Neural cell (in vitro differentiated cells): ENCODE results near the gene MED13L. TPM values are rescaled to one million over a fixed set of nuclear protein-coding genes. Genes with fewer than 3 reads are reported as not detected.

Experiments
- H2AFZ ChIP-seq: fragments of 200-600, 300-800 bp; sonication (generic), shearing (Covaris generic); 2 replicates; pipeline ENCODE4 v1.6.0; 2014; ENCODE audit warnings: low read depth, mild to moderate bottlenecking, antibody characterized with exemption, low read length, moderate library complexity
- H3F3A ChIP-seq: fragments of 200-600 bp; shearing (Covaris generic); 2 replicates; pipeline ENCODE4 v1.6.1; 2016; ENCODE audit warnings: mild to moderate bottlenecking, moderate library complexity, mixed read lengths, antibody characterized with exemption, low read length; ENCODE audit not compliant: insufficient read depth, poor library complexity, severe bottlenecking
- H3K27ac ChIP-seq: fragments of 200-600, 300-800 bp; sonication (generic), shearing (Covaris generic); 2 replicates; pipeline ENCODE4 v1.5.1; 2014; ENCODE audit warnings: mild to moderate bottlenecking, low read length, moderate library complexity
- H3K27me3 ChIP-seq: fragments of 300-800, 200-600 bp; sonication (generic), shearing (Covaris generic); 2 replicates; pipeline ENCODE4 v1.6.0; 2014; ENCODE audit warnings: mild to moderate bottlenecking, low read depth, low read length, moderate library complexity; ENCODE audit not compliant: insufficient read depth
- H3K36me3 ChIP-seq: fragments of 300-800, 200-600 bp; sonication (generic), shearing (Covaris generic); 2 replicates; pipeline ENCODE4 v1.5.1; 2014; ENCODE audit warnings: mild to moderate bottlenecking, antibody characterized with exemption, low read length, moderate library complexity; ENCODE audit not compliant: insufficient read depth
- H3K4me2 ChIP-seq: fragments of 300-800, 200-600 bp; sonication (generic), shearing (Covaris generic); 2 replicates; pipeline ENCODE4 v1.6.0; 2014; ENCODE audit warnings: mild to moderate bottlenecking, low read length
- H3K4me3 ChIP-seq: fragments of 300-800, 200-600 bp; sonication (generic), shearing (Covaris generic); 2 replicates; pipeline ENCODE4 v1.5.1; 2014; ENCODE audit warnings: mild to moderate bottlenecking, low read length, moderate library complexity
- H3K79me2 ChIP-seq: fragments of 200-600 bp; shearing (Covaris generic); replicated peaks from 2 replicates; pipeline ENCODE4 v1.6.0; 2014; ENCODE audit warnings: mild to moderate bottlenecking, low read length, moderate library complexity; ENCODE audit not compliant: insufficient read depth
- H3K9ac ChIP-seq: fragments of 300-800, 200-600 bp; sonication (generic), shearing (Covaris generic); 2 replicates; pipeline ENCODE4 v1.6.1; 2016; ENCODE audit warnings: mild to moderate bottlenecking, low read length, mixed read lengths
- H3K9me2 ChIP-seq: fragments of 200-600 bp; shearing (Covaris generic); 2 replicates; pipeline ENCODE4 v1.6.1; 2016; ENCODE audit warnings: mild to moderate bottlenecking, low read length, mixed read lengths; ENCODE audit not compliant: insufficient read depth
- H3K9me3 ChIP-seq: fragments of 200-600, 300-800 bp; sonication (generic), shearing (Covaris generic); 2 replicates; pipeline ENCODE4 v1.6.1; 2016; ENCODE audit warnings: mild to moderate bottlenecking, mixed run types, low read length, moderate library complexity, mixed read lengths
- H4K20me1 ChIP-seq: fragments of 200-600 bp; shearing (Covaris generic); 2 replicates; pipeline ENCODE4 v1.6.1; 2016; ENCODE audit warnings: mild to moderate bottlenecking, mixed run types; ENCODE audit not compliant: insufficient read depth
- CTCF ChIP-seq: fragments of 450-650 bp; IDR thresholded peaks from 2 replicates; pipeline ENCODE4 v1.5.1; 2014; ENCODE audit warnings: antibody characterized with exemption, mild to moderate bottlenecking, moderate library complexity; ENCODE audit not compliant: poor library complexity, severe bottlenecking
- EP300 ChIP-seq: fragments of 450-650 bp; conservative IDR thresholded peaks from 2 replicates; pipeline ENCODE4 v1.6.1; 2014; ENCODE audit warnings: antibody characterized with exemption, mild to moderate bottlenecking, moderate library complexity; ENCODE audit not compliant: poor library complexity, severe bottlenecking
- EZH2 ChIP-seq: fragments of 200-600, 300-800 bp; shearing (Covaris generic), sonication (generic); IDR thresholded peaks from 2 replicates; pipeline ENCODE4 v1.6.1; 2014; ENCODE audit warnings: antibody characterized with exemption, low read length, borderline replicate concordance, mild to moderate bottlenecking; ENCODE audit not compliant: insufficient read depth, poor library complexity, severe bottlenecking
- MXI1 ChIP-seq: fragments of 450-650 bp; conservative IDR thresholded peaks from 2 replicates; pipeline ENCODE4 v1.6.1; 2014; ENCODE audit warnings: antibody characterized with exemption, mild to moderate bottlenecking; ENCODE audit not compliant: poor library complexity, severe bottlenecking
- POLR2AphosphoS5 ChIP-seq: IDR thresholded peaks from 2 replicates; pipeline ENCODE4 v1.6.1; 2012
- RAD21 ChIP-seq: fragments of 450-650 bp; conservative IDR thresholded peaks from 2 replicates; pipeline ENCODE4 v1.6.1; 2014; ENCODE audit warnings: antibody characterized with exemption, mild to moderate bottlenecking, moderate library complexity
- REST ChIP-seq: IDR thresholded peaks from 2 replicates; pipeline ENCODE4 v1.6.1; 2012; ENCODE audit warnings: borderline replicate concordance
- SMC3 ChIP-seq: fragments of 450-650 bp; conservative IDR thresholded peaks from 2 replicates; pipeline ENCODE4 v1.6.1; 2014; ENCODE audit warnings: antibody characterized with exemption, mild to moderate bottlenecking, moderate library complexity; ENCODE audit not compliant: poor library complexity
- TAF1 ChIP-seq: IDR thresholded peaks from 2 replicates; pipeline ENCODE4 v1.6.1; 2012; ENCODE audit warnings: low read depth
- polyA plus RNA-seq: library from polyadenylated mRNA; depleted of rRNA; stranded (reverse); fragments of >200 nt; gene quantifications from 2 replicates; pipeline ENCODE4 v1.2.3, GENCODE V29; 2014

The MED13L gene
- polyA plus RNA-seq, 1 donor from 2014 or later, result 38.9 TPM

- Histone ChIP-seq H3K9ac (no peak overlapping the region), H3K79me2 (no peaks in the 10 kb centered on the region), H3K9me3 (peaks cover 9% of the 10 kb centered on the region), H4K20me1 (no peaks in the 10 kb centered on the region), H3K27me3 (peaks cover 48% of the 10 kb centered on the region), H3K4me2 (no peak overlapping the region), H2AFZ (no peak overlapping the region), H3F3A (no peaks in the 10 kb centered on the region), H3K4me3 (no peak overlapping the region), H3K36me3 (no peaks in the 10 kb centered on the region), H3K9me2 (no peaks in the 10 kb centered on the region), H3K27ac (no peak overlapping the region)
- TF ChIP-seq EZH2 (no peak), REST (no peak), SMC3 (no peak), TAF1 (no peak), MXI1 (no peak), CTCF (no peak), RAD21 (no peak), EP300 (no peak), POLR2AphosphoS5 (no peak)
Observed at GRCh38 chr12:115918763-115919162, 358.7 kb downstream of the MED13L start.

GRCh38 chr12:115916910-115917668, 360.4 kb downstream of the MED13L start:
- no peak overlapping the region for H3K4me2 ChIP-seq
- TF ChIP-seq POLR2AphosphoS5 (no peak), EZH2 (no peak), MXI1 (no peak), SMC3 (peak; percentile 99), EP300 (no peak), RAD21 (peak; percentile 99), REST (no peak), TAF1 (no peak), CTCF (peak; percentile 96)
- no peak overlapping the region for H2AFZ ChIP-seq
- no peaks in the 10 kb centered on the region for H3K79me2 ChIP-seq
- no peaks in the 10 kb centered on the region for H4K20me1 ChIP-seq
- no peaks in the 10 kb centered on the region for H3K36me3 ChIP-seq
- no peaks in the 10 kb centered on the region for H3K9me2 ChIP-seq
- H3K9ac ChIP-seq, result peak overlapping the region; percentile 44
- peak overlapping the region; percentile 65 for H3K4me3 ChIP-seq
- H3F3A ChIP-seq, result no peaks in the 10 kb centered on the region
- H3K9me3 ChIP-seq, result no peaks in the 10 kb centered on the region
- peaks cover 48% of the 10 kb centered on the region for H3K27me3 ChIP-seq
- H3K27ac ChIP-seq, result no peak overlapping the region
